Loucy (cell line): ENCODE results near the gene KDELR1.

Experiments
- CTCF ChIP-seq: fragments of 200-600 bp; sonication (generic); conservative IDR thresholded peaks from 2 replicates; pipeline ENCODE4 v1.5.1; 2014; ENCODE audit warnings: mild to moderate bottlenecking, antibody characterized with exemption, low read length
- EZH2phosphoT487 ChIP-seq: fragments of 200-600 bp; IDR thresholded peaks from 2 replicates; pipeline ENCODE4 v1.6.1; 2018; ENCODE audit warnings: antibody characterized with exemption, mild to moderate bottlenecking, moderate library complexity, borderline replicate concordance

DNA sequence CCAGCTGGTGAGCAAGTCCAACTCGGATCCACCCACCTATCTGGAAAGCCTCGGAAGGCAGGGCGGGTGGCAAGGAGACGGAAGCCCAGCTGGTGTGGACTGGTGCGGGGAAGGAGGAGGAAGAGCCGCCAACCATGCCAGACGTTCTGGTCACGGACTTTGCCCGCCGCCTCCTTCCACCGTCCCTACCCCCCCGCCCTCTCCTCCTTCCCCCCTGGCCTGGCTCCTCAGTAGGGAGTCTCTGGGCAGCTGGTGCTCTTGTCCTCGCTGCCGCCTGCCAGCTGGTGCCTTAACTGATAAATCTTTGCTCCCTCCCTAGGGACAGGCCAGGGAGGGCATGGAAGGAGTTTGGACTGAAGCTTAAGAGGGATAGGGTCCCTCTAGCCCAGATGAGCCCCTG, 22.4 kb downstream of the KDELR1 start:
- TF ChIP-seq CTCF, result no peak
- TF ChIP-seq EZH2phosphoT487, result no peak
